22Rv1 (cell line): ENCODE measurements around the gene RIPK3.

Experiments used
- ZFX ChIP-seq: fragments of 450-650 bp; IDR thresholded peaks from 2 replicates; pipeline ENCODE4 v1.6.1; 2017; ENCODE audit warnings: antibody characterized with exemption, borderline replicate concordance
- TF ChIP-seq, protein P1 (sequence below): fragments of 450-650 bp; IDR thresholded peaks from 2 replicates; pipeline ENCODE4 v1.5.1; 2017; ENCODE audit warnings: mild to moderate bottlenecking

DNA sequence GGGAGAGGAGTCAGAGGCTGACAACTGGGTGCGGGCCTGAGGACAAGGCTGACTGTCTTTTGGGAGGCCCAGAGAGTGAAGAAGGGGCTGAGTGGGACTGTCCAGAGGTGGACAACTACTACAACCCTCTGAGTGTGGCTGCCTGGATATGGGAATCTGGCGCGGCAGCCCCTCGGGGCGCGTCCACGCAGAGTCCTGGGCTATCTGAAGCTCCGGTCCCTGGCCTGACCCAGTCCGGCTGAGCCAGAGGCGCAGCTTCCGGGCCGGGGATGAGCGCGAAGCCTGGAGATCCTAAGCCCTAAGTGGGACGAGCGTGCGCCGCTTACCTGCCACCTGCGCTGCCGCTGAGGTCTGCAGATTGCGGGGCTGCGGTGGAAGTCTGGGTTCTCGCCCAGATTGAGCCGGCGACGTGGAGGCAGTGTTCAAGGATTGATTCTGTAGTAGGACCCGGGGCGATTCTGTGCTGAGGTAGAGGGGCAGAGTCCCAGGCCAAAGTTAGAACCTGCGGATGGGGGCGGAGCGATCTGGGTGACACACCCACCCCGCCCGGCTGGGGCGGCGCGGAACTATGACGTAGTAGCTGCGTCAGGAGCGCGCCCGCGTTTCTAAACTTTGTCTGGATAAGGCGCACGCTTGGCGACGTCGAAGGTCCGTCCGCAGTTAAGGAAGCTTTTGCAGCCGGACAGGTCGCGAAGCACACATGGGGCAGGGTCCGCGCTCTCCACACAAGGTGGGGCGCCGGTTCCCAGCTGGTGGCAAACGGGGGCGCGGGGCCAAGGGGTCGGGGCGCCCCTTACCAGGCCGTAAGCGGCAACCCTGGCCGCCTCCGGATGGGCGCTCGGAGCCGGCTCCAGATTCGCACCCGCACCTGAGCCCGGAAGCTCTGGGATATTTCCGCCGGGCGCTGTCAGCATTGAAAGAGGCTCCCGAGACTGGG lies 40.3 kb downstream of the RIPK3 start, which contains the start of the genes DHRS1 and NOP9:
- TF ChIP-seq, protein P1, sequence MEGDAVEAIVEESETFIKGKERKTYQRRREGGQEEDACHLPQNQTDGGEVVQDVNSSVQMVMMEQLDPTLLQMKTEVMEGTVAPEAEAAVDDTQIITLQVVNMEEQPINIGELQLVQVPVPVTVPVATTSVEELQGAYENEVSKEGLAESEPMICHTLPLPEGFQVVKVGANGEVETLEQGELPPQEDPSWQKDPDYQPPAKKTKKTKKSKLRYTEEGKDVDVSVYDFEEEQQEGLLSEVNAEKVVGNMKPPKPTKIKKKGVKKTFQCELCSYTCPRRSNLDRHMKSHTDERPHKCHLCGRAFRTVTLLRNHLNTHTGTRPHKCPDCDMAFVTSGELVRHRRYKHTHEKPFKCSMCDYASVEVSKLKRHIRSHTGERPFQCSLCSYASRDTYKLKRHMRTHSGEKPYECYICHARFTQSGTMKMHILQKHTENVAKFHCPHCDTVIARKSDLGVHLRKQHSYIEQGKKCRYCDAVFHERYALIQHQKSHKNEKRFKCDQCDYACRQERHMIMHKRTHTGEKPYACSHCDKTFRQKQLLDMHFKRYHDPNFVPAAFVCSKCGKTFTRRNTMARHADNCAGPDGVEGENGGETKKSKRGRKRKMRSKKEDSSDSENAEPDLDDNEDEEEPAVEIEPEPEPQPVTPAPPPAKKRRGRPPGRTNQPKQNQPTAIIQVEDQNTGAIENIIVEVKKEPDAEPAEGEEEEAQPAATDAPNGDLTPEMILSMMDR = no peak
- TF ChIP-seq ZFX = no peak
